Stromal cell of bone marrow (primary cell): Measurements from ENCODE around the gene HAUS7.

ENCODE experiments used
- DNase-seq: peaks from one replicate; pipeline ENCODE4 v3.0.0-alpha.2; 2012; ENCODE audit warnings: low read depth

The HAUS7 gene

GRCh38 chrX:153470411-153471363 lies at the start of gene HAUS7:
Gene HAUS7, minus strand, starts transcription at chrX:153470576. Its CDS starts 19 bp downstream, at chrX:153470557.
- DNase-seq, result peak; percentile 71

- DNase-seq, result no peak
Observed at GRCh38 chrX:153519569-153520286, 49.4 kb upstream of the HAUS7 start.

DNA sequence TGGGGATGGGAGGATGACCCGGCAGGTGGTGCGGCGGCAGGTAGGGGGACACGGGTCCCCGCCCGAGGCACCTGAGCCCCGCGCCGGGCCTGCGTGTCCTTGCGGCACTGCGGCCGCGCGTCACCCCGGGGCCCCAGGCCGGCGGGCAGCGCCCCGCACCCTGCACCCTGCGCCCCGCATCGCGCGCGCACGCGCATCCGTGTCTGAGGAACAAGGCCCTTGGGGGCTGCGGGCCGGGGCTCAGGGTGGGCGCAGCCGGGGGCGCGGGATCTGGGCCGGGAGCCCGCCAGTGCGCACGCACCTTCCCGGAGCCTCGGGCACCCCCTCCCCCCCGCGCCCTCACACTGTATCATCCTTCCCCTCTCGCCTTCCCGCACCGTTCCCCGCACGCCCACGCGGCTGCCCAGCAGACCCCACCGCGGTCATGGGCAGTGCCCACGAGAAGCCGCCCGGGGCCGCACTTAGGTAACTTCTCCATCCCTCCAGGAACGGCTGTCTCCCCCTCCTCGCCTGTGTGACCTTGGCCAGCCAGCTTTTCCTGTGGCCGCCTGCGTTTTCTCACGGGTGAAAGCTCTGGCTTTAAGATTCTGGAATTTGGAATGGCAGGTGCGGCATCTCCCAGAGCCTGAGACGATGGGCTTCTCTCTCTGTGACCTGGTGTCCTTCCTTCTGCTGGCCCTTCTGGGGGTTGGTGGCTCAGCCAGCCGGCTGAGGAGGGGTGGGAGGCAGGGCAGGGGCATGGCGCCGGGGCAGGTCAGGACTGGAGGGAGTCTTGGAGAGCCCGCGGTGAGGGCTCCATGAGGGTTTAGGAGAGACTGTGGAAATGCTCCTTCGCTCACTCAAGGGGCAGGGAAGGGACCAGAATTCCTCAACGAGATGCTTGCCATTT lies 47.8 kb upstream of the HAUS7 start:
- DNase-seq, result no peak

DNA sequence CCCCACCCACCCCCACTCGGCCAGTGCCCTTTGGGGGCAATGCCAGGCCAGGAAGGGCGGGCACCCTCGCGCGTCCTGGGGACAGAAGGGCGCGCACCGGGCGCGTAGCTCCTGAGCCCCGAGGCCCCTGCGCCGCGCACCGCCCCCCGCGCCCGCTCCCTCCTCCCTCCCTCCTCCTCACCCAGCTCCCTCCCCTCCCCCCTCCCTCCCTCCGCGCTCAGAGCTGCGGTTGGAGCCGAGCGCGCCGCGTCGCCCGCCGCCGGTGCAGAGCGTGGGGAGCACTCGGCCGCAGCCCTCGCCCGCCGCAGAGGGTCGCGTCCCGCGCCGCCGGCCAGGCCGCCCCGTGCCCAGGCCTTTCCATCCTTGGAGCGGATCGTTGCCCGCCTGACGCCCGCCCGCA lies 47.0 kb upstream of the HAUS7 start, which contains the start of gene ATP2B3:
TSS of gene ATP2B3 (plus strand) at position 220 of the 400 bp plus-strand sequence. CDS start 18,606 bp downstream, outside the sequence.
- no peak for DNase-seq

GRCh38 chrX:153516073-153516472 lies 45.7 kb upstream of the HAUS7 start:
- DNase-seq, result no peak

DNA sequence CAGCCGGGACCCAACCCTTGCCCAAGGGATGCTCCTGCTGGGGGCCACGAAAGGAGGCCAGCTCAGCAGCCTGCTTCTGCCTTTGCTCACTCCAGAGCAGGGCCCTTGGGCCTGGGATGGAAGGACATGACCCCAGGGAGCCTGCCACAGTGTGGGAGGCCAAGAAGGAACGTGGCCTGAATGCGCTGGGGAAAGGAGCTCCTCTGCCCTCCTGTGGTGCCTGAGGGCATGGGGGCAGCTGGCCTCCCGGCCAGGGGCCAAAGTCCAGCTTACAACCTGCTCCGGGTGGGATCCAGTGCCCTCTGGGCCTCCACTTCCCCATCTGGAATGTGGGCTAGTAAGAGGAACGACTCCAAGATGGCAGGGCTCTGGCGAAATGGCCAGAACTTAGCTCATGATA lies 45.1 kb upstream of the HAUS7 start:
- no peak for DNase-seq

DNA sequence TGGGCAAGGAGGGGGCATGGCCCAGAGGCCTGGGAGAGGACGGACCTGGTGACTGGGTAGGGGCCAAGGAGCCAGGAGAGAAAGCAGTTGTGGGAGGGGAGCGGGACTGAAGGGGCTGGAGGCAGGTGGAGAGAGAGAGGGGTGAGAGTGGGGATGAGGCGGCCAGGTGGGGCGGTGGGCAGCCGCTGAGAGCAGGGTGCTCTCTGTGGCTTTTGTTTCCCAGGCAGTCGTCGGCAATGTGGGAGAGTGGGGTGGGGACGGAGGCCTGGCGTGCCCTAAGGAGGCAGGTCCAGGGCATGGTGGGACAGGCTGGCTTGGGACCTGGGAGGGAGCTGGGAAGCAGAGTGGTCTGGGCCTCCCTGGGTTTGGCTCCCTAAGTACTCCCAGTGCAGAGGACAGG lies 43.9 kb upstream of the HAUS7 start:
- no peak for DNase-seq

DNA sequence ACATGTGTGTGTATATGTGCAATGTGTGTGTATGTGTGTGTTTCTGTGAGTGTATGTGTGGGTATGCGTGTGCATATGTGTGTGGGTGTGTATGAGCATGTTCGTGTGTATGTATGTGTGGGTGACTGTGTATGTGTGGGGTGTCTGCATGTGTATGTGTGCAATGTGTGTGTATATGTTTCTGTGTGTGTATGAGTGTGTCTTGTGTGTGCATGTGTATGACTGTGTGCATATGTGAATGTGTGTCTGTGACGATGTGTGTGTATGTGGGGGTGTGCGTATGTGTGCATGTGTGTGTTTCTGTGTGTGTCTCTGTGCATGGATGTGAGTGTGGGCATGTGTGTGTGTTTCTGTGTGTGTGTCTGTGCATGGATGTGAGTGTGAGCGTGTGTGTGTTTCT lies 42.9 kb upstream of the HAUS7 start:
- DNase-seq, result no peak

- DNase-seq, result no peak
Observed at GRCh38 chrX:153512501-153512893, 42.1 kb upstream of the HAUS7 start.

DNA sequence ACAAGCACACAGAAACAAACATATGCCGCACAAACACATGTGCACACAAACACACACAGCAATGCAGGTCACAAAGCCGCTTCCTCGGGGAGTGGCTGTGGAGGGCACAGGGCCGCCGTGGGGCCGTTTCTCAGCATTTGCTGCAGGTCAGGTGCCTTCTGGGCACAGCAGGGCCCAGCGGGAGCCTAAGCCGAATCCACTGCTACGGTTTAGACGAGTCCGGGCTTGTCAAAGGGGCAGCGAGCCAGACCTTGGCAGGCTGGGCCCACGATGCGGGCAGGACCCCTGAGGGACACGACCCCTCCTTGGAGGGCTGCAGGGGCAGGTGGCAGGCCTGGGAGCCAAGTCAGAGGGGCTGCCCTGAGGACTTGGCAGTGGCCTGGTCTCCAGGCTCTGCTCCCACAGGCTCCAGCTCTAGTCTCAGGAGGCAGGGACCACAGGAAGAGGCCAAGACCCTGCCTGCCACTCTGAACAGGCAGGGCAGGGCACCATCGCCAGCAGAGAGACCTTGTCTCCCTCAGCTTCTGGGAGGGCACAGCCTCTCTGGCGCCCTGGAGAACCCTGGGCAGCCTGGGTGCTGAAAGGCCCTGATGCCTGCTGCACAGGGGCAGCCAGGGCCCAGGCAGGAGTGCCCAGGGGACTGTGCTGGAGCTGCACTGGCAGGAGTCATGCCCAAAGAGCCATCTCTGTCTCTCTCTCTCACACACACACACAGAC lies 41.6 kb upstream of the HAUS7 start:
- no peak for DNase-seq

GRCh38 chrX:153510383-153510782 lies 40.0 kb upstream of the HAUS7 start:
- DNase-seq, result no peak

DNA sequence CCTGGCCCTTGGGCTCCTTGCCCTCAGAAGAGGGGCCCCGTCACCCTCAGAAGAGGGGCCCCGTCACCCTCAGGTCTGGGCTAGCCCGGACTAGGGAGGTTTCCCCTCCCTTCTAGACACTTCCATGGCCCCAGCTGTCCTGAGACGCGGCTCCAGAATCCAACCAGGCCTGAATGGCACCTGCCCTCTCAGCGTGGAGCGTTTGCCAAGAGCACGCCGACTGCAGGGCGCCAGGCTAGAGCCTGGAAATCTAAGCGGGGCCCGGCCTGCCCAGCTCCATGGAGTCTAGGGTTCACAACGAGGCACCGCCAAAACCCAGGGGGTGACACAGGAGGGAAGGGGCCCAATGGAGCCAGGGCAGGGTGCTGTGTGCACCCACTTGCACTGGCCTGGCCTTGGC lies 39.2 kb upstream of the HAUS7 start:
- DNase-seq, result no peak

- no peak for DNase-seq
Observed at GRCh38 chrX:153507484-153508178, 37.3 kb upstream of the HAUS7 start.

GRCh38 chrX:153505361-153505760 lies 35.0 kb upstream of the HAUS7 start:
- no peak for DNase-seq

DNA sequence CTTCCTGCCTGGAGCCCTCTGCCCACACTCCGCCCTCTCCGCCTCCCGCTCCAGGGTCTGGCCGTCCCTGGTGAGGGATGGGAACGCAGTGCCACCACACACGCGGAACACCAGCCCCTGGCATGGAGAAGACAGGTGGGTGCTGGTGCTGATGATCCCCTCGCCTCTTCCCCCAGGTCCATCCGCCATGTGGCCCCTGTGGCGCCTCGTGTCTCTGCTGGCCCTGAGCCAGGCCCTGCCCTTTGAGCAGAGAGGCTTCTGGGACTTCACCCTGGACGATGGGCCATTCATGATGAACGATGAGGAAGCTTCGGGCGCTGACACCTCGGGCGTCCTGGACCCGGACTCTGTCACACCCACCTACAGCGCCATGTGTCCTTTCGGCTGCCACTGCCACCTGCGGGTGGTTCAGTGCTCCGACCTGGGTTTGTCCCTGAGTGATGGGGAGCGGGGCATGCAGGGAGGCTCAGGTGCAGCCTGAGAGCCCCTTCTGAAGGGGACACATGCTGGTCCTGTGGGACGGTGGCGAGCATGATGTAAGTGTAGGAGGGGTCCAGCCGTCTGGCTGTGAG lies 34.2 kb upstream of the HAUS7 start:
- no peak for DNase-seq

GRCh38 chrX:153502796-153503195 lies 32.4 kb upstream of the HAUS7 start:
- no peak for DNase-seq

DNA sequence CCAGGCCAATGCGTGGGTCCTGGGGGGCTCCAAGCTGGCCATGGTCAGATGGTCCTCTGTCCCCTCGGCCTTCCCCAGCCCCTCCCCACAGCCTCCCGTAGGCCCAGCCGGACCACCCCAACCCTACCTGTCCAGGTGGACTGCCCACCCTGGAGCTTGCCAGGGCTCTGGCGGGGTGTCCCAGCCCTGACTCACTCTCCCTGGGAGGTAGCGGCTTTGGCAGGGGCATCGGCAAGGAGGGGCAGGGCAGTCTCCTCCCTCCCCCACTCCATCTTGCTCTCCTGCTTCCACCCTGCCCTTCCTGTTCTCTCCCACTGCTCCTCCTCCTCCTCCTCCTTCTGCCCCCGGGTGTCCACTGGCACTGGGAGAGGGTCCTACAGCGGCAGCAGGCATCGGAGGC lies 31.8 kb upstream of the HAUS7 start:
- DNase-seq, result no peak

- no peak for DNase-seq
Observed at GRCh38 chrX:153501530-153501929, 31.2 kb upstream of the HAUS7 start.

GRCh38 chrX:153500676-153501280 lies 30.4 kb upstream of the HAUS7 start:
- no peak for DNase-seq

GRCh38 chrX:153499876-153500275 lies 29.5 kb upstream of the HAUS7 start:
- DNase-seq, result no peak
